ENCODE measurements around the gene ECHDC1.

- TF ChIP-seq CHD1 (IDR thresholded peaks at IDR 0.05; ENCODE audit: low read depth, low read length) (no peak), CHD2 (IDR thresholded peaks at IDR 0.05; ENCODE audit: low read length) (no peak), HDAC6 (IDR thresholded peaks at IDR 0.05; ENCODE audit: low read depth, low read length) (no peak), TAF1 (IDR thresholded peaks at IDR 0.05; ENCODE audit: low read depth, low read length) (no peak), CTCF (IDR thresholded peaks at IDR 0.05; ENCODE audit: control extremely low read depth in 1 of 3, insufficient read depth in 1 of 3, low read depth in 1 of 3, low read length in 3 of 3) (no peak), POLR2A (IDR thresholded peaks at IDR 0.05; ENCODE audit: control extremely low read depth in 1 of 2, low read depth in 2 of 2, low read length in 2 of 2) (no peak), TCF12 (IDR thresholded peaks at IDR 0.05; ENCODE audit: low read depth, low read length) (no peak), KDM5A (IDR thresholded peaks at IDR 0.05; ENCODE audit: low read length) (no peak)
Observed at GRCh38 chr6:127382413-127382812, 39.0 kb upstream of the ECHDC1 start.
